GM12874 (cell line): ENCODE data around the gene MICALL1.

Source experiments
- TF ChIP-seq, protein P1 (sequence below): IDR thresholded peaks from 2 replicates; pipeline ENCODE4 v1.5.1; 2011; ENCODE audit warnings: low read depth, mild to moderate bottlenecking, control low read depth, low read length, moderate library complexity; ENCODE audit not compliant: insufficient read depth

Gene MICALL1

DNA sequence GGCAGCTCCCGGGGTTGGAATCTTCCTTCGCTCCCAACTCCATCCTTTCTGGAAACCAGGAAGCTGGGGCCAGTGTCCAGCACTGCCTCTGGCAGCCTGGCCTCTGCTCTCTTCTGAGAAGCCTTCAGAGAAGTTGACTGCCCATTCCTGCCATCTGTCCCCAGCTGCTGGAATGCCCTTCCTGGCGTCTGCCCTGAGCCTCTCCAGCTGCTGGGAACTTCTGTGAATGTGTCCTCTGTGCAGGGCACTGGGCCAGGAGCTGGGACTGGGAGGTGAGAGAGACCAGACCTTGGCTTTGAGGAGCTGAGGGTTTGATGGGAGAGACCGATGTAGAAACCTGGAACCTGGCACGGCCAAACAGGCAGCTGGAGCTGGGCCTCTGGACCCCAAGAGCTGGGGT lies 84.2 kb downstream of the MICALL1 start:
- TF ChIP-seq, protein P1, sequence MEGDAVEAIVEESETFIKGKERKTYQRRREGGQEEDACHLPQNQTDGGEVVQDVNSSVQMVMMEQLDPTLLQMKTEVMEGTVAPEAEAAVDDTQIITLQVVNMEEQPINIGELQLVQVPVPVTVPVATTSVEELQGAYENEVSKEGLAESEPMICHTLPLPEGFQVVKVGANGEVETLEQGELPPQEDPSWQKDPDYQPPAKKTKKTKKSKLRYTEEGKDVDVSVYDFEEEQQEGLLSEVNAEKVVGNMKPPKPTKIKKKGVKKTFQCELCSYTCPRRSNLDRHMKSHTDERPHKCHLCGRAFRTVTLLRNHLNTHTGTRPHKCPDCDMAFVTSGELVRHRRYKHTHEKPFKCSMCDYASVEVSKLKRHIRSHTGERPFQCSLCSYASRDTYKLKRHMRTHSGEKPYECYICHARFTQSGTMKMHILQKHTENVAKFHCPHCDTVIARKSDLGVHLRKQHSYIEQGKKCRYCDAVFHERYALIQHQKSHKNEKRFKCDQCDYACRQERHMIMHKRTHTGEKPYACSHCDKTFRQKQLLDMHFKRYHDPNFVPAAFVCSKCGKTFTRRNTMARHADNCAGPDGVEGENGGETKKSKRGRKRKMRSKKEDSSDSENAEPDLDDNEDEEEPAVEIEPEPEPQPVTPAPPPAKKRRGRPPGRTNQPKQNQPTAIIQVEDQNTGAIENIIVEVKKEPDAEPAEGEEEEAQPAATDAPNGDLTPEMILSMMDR, result no peak

DNA sequence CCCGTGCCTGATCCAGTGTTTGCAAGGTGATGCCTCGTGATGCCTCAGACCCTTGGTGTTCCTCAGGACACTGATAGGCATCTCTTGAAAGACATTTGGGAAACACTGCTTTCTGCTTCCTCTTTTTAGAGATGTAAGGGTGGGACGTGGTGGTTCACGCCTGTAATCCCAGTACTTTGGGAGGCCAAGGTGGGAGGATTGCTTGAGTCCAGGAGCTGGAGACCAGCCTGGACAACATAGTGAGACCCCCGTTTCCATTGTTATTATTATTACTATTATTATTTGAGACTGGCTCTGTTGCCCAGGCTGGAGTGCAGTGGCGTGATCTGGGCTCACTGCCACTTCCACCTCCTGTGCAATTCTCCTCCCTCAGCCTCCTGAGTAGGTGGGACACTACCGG lies 84.8 kb downstream of the MICALL1 start:
- TF ChIP-seq, protein P1, result no peak

DNA sequence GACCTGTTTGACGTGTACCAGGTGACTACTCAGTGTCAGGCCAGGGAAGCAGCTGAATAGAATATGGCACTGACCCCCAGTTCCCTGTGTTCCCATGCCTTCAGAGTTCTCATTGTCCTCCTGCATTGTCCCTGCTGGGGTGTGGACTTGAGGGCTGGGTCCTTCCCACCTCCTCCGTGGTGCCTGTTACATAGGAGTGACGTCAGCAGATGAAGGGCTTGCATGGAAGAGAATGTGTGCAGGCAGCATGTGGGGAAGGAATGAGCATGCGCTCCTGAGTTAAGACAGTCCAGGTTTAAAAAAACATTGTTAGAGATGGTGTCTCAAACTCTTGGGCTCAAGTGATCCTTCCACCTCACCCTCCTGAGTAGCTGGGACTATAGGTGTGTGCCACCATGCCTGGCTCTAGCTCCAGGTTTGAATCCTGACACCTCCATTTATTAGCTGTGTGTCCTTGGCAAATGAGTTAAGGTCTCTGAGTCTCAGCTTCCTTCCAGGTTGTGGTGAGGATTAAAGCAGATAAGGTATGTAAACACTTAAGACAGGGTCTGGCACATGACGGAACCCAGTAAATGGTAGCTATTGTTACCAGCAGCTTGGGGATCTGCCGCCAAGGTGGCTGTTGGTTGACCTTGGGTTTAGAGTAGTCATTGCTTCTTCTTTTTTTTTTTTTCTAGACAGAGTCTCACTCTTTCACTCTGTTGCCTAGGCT lies 85.8 kb downstream of the MICALL1 start:
- TF ChIP-seq, protein P1, result no peak
